HTERT RPE-1 (cell line): ENCODE data around the gene VKORC1.
"Not testable (repeated sequence)": the region's sequence is repeated elsewhere in the genome, so short reads cannot be mapped to it uniquely, and the experiment has no call there.

ENCODE experiments used
- in situ Hi-C: fragments of 300-500 bp; cut with MboI; formaldehyde crosslinking; loops from 4 replicates; pipeline ENCODE4 v1.14.3; 2020; ENCODE audit warnings: low sequenced_read_pairs

Gene VKORC1

GRCh38 chr16:31108035-31108793, 13.6 kb upstream of the VKORC1 start, which contains the start of gene BCKDK:
Gene BCKDK (plus strand): TSS chr16:31108386. CDS start chr16:31109224, 838 bp downstream.
- in situ Hi-C loops = no loop called here

GRCh38 chr16:31107465-31107867, 12.9 kb upstream of the VKORC1 start:
- in situ Hi-C loops = no loop called here

GRCh38 chr16:31106509-31107464, 12.2 kb upstream of the VKORC1 start:
- in situ Hi-C loops = no loop called here

- in situ Hi-C loops = no loop called here
These were observed 11.1 kb upstream of the VKORC1 start for GRCh38 chr16:31105677-31106213.

- in situ Hi-C loops = not testable (repeated sequence)
These were observed 6.5 kb upstream of the VKORC1 start for GRCh38 chr16:31100876-31101641.

GRCh38 chr16:31099860-31100638, 5.5 kb upstream of the VKORC1 start:
- in situ Hi-C loops = no loop called here

- in situ Hi-C loops = no loop called here
These were observed 541 bp downstream of the VKORC1 start for GRCh38 chr16:31094088-31094423.

GRCh38 chr16:31093132-31093703, 1.4 kb downstream of the VKORC1 start:
- in situ Hi-C loops = no loop called here

GRCh38 chr16:31092330-31092729, 2.3 kb downstream of the VKORC1 start:
- in situ Hi-C loops = no loop called here

GRCh38 chr16:31090540-31090939, 4.1 kb downstream of the VKORC1 start:
- in situ Hi-C loops = no loop called here

GRCh38 chr16:31089199-31089598, 5.4 kb downstream of the VKORC1 start:
- in situ Hi-C loops = no loop called here

GRCh38 chr16:31088459-31089183, 6.0 kb downstream of the VKORC1 start, which contains the start of gene PRSS53:
Gene PRSS53 (minus strand): TSS chr16:31088943. CDS start chr16:31088809, 134 bp downstream.
- in situ Hi-C loops = no loop called here

- in situ Hi-C loops = no loop called here
These were observed 6.6 kb downstream of the VKORC1 start for GRCh38 chr16:31087971-31088370.

GRCh38 chr16:31087481-31087880, 7.1 kb downstream of the VKORC1 start:
- in situ Hi-C loops = no loop called here

GRCh38 chr16:31086629-31086906, 8.0 kb downstream of the VKORC1 start:
- in situ Hi-C loops = no loop called here

- in situ Hi-C loops = no loop called here
These were observed 8.5 kb downstream of the VKORC1 start for GRCh38 chr16:31085873-31086628.

GRCh38 chr16:31085411-31085810, 9.2 kb downstream of the VKORC1 start:
- in situ Hi-C loops = no loop called here

GRCh38 chr16:31084584-31085302, 9.9 kb downstream of the VKORC1 start:
- in situ Hi-C loops = no loop called here
